GM12872 (cell line): ENCODE measurements around the gene SRCAP.

Experiments
- CTCF ChIP-seq: IDR thresholded peaks from 3 replicates; pipeline ENCODE4 v1.5.1; 2011; ENCODE audit warnings: low read depth, mild to moderate bottlenecking, low read length, moderate library complexity; ENCODE audit not compliant: insufficient read depth

Gene SRCAP

GRCh38 chr16:30743716-30744115 lies 44.7 kb downstream of the SRCAP start:
- no peak for TF ChIP-seq CTCF

- no peak for TF ChIP-seq CTCF
Measured at GRCh38 chr16:30744183-30744582, 45.2 kb downstream of the SRCAP start.

DNA sequence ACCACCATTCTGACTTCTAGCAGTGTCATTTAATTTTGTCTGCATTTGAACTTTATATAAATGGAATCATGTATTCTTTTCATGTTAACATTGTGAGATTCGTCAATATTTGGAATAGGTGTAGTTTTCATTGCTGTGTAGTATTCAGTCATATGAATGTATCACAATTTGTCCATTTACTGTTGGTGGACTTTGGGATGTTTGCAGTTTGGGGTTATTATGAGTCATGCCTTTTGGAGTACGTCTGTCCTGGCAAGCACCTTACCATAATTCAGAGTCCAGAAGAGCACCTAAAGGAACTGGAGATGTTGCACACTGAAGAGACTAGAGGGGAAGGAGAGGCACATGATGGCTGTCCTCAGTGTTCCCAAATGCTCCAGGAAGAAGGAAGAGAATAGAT lies 46.1 kb downstream of the SRCAP start:
- TF ChIP-seq CTCF: no peak

DNA sequence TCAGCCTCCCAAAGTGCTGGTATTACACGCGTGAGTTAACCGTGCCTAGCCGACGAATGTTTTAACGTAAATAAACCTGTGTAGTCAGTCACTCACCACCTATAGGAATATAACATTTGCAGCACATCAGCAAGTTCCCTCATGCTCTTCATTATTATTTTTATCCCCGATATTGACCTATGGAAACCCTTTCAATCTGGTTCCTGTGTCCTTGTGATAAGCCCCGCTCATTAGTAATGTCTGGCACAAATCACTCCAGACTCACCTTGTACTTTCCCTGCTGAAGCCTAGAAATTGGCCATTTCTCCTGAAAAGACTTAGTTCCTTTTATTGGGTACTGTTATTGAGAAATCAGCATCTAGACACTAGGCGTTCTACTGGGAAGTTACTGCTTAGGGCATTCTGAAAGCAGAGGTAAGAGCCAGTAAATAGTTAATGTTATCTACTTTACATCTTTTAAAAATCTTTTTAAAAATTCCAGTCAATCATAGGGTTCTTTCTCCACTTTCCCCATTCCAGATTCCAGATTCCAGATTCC lies 47.7 kb downstream of the SRCAP start:
- TF ChIP-seq CTCF: no peak

DNA sequence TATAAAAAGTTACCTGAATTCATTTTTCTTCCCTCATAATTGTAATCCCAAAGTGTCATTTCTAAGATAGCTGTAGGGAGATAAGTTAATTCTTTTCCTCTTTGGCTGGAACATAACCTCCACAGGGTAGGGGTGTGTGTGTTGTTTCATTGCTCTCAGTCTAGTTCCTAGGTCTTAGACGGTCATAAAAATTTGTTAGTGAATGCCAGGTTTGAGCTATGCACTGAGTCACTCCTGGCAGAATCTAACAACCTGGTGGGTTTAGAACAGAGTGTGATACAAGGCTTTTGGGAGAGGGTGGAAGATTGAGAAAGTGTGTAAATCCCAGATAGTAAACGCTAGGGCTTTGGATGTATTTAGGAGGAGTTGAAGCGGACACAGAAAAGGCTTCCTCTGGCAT lies 48.4 kb downstream of the SRCAP start:
- no peak for TF ChIP-seq CTCF

GRCh38 chr16:30747799-30748633 lies 49.0 kb downstream of the SRCAP start, which contains the start of gene PHKG2:
Gene PHKG2, plus strand, starts transcription at chr16:30748425. Its CDS starts 396 bp downstream, at chr16:30748821.
- TF ChIP-seq CTCF: no peak

- TF ChIP-seq CTCF: no peak
Measured at GRCh38 chr16:30748634-30749445, 49.9 kb downstream of the SRCAP start.
